ENCODE data around the gene CABS1. TPM values are rescaled to one million over a fixed set of nuclear protein-coding genes. Genes with fewer than 3 reads are reported as not detected.

Gene CABS1
- polyA plus RNA-seq, 1 donor = not detected

- Histone ChIP-seq H3K27me3 (ENCODE audit: control insufficient read depth, insufficient read depth, low read length) (no peaks in the 10 kb centered on the region), H3K27ac (ENCODE audit: low read length) (no peak overlapping the region), H3K4me3 (ENCODE audit: low read length) (no peak overlapping the region), H3K4me1 (ENCODE audit: control insufficient read depth, insufficient read depth, low read length) (no peaks in the 10 kb centered on the region), H3K36me3 (ENCODE audit: control insufficient read depth, insufficient read depth, low read length) (no peaks in the 10 kb centered on the region), H3K9me3 (ENCODE audit: control insufficient read depth, low read depth, low read length) (no peaks in the 10 kb centered on the region)
- WGBS (ENCODE audit: insufficient coverage, low lambda C conversion rate) = no CpG with 5 or more reads among the region's 3 CpGs
- DNase-seq = no peak
Observed at GRCh38 chr4:70372760-70373159, 38.0 kb downstream of the CABS1 start.

DNA sequence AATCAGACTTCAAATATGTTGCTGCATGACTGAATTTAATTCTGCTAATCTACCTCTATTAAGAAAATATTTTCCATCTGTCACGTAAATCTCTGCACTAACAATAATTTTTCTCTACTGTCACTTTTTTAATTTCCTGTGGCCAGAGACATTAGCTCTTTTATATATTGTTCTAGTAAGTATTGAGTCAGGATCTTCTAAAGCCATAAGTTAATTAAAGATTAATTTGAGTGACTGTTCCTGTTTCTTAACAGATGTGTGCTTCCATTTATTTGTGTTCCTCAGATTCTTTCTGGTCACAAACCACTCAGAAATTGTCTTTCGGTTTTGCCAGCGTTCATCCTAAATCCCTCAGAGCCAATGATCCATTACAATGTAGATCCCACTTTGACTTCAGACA lies 45.8 kb downstream of the CABS1 start:
- no peak overlapping the region for H3K4me3 ChIP-seq (ENCODE audit: low read length)
- WGBS (ENCODE audit: insufficient coverage, low lambda C conversion rate) = 100% methylated on average over 1 of the region's 3 CpGs
- H3K27me3 ChIP-seq (ENCODE audit: control insufficient read depth, insufficient read depth, low read length) = no peaks in the 10 kb centered on the region
- DNase-seq = no peak
- no peak overlapping the region for H3K27ac ChIP-seq (ENCODE audit: low read length)
- H3K9me3 ChIP-seq (ENCODE audit: control insufficient read depth, low read depth, low read length) = no peaks in the 10 kb centered on the region
- no peaks in the 10 kb centered on the region for H3K36me3 ChIP-seq (ENCODE audit: control insufficient read depth, insufficient read depth, low read length)
- no peaks in the 10 kb centered on the region for H3K4me1 ChIP-seq (ENCODE audit: control insufficient read depth, insufficient read depth, low read length)

- Histone ChIP-seq H3K36me3 (ENCODE audit: control insufficient read depth, insufficient read depth, low read length) (no peaks in the 10 kb centered on the region), H3K27me3 (ENCODE audit: control insufficient read depth, insufficient read depth, low read length) (no peaks in the 10 kb centered on the region), H3K4me3 (ENCODE audit: low read length) (no peak within 1 kb of the TSS), H3K27ac (ENCODE audit: low read length) (no peak within 1 kb of the TSS), H3K9me3 (ENCODE audit: control insufficient read depth, low read depth, low read length) (no peaks in the 10 kb centered on the region), H3K4me1 (ENCODE audit: control insufficient read depth, insufficient read depth, low read length) (no peaks in the 10 kb centered on the region)
- no peak for DNase-seq
- 95% methylated on average over 4 of the region's 5 CpGs for WGBS (ENCODE audit: insufficient coverage, low lambda C conversion rate)
Observed at GRCh38 chr4:70382691-70383181, 48.0 kb downstream of the CABS1 start, which contains the start of gene SMR3B. Gene SMR3B, plus strand, starts transcription at chr4:70383131. Its CDS starts 1,380 bp downstream, at chr4:70384511.

Other genes with a start within 250 kb of the CABS1 start
- 0.16 TPM for gene PRR27, start 180.7 kb upstream of the CABS1 start, polyA plus RNA-seq
- gene ODAM, start 139.3 kb upstream of the CABS1 start, polyA plus RNA-seq = 2.5 TPM
- gene FDCSP, start 108.9 kb upstream of the CABS1 start, polyA plus RNA-seq = 0.18 TPM
- not detected for gene CSN3, start 92.4 kb upstream of the CABS1 start, polyA plus RNA-seq
- gene SMR3A, start 25.8 kb downstream of the CABS1 start, polyA plus RNA-seq = not detected
- not detected for gene SMR3B, start 48.1 kb downstream of the CABS1 start, polyA plus RNA-seq
- not detected for gene OPRPN, start 63.0 kb downstream of the CABS1 start, polyA plus RNA-seq
- not detected for gene MUC7, start 137.2 kb downstream of the CABS1 start, polyA plus RNA-seq
- not detected for gene AMTN, start 183.6 kb downstream of the CABS1 start, polyA plus RNA-seq